Naive thymus-derived CD4-positive, alpha-beta T cell (primary cell): ENCODE measurements around the gene RNU6-1. TPM values are rescaled to one million over a fixed set of nuclear protein-coding genes. Genes with fewer than 3 reads are reported as not detected.

ENCODE experiments used
- ATAC-seq: fragments of 150-1000 bp; cut with Tn5 transposase; 2 replicates; pipeline ENCODE4 v1.10.0; 2021; ENCODE audit warnings: mild to moderate bottlenecking, moderate library complexity
- CTCF ChIA-PET: fragments of 350-600 bp; sonication (Branson Sonifier 250); formaldehyde crosslinking; loops from one replicate; lab custom pipeline; 2021; ENCODE audit warnings: antibody characterized with exemption; lab: Charles Lee
- POLR2A ChIA-PET: fragments of 350-600 bp; sonication (Branson Sonifier 250); formaldehyde crosslinking; loops from one replicate; lab custom pipeline; 2021; ENCODE audit warnings: antibody characterized with exemption, inconsistent platforms; lab: Charles Lee
- DNase-seq, 9 donors: peaks; one replicate each; pipeline versions ENCODE4 v3.0.0 to v3.0.0-alpha.2; 2020 to 2022; ENCODE audit warnings: mixed read lengths in 1 of 9
- H3K27ac ChIP-seq: one replicate; pipeline ENCODE4 v1.7.0; 2013; ENCODE audit warnings: mild to moderate bottlenecking, low read depth, low read length, moderate library complexity
- H3K27me3 ChIP-seq, 2 donors: one replicate each; pipeline ENCODE4 v1.7.0; 2013; ENCODE audit warnings: low read length in 2 of 2, mild to moderate bottlenecking in 2 of 2, moderate library complexity in 2 of 2; ENCODE audit not compliant: control insufficient read depth in 2 of 2, insufficient read depth in 2 of 2
- H3K36me3 ChIP-seq, 3 experiments: 1 replicate in 2 of 3; 2 replicates in 1 of 3; pipeline ENCODE4 v1.7.0; 2013; ENCODE audit warnings: low read length in 3 of 3, mild to moderate bottlenecking in 3 of 3, moderate library complexity in 1 of 3; ENCODE audit not compliant: insufficient read depth in 3 of 3, control insufficient read depth in 2 of 3
- H3K4me1 ChIP-seq, 2 donors: one replicate each; pipeline ENCODE4 v1.7.0; 2013; ENCODE audit warnings: low read length in 2 of 2, mild to moderate bottlenecking in 2 of 2, moderate library complexity in 1 of 2; ENCODE audit not compliant: control insufficient read depth in 2 of 2, insufficient read depth in 2 of 2
- H3K4me3 ChIP-seq: 2 replicates; pipeline ENCODE4 v1.7.0; 2013; ENCODE audit warnings: mild to moderate bottlenecking, low read length
- H3K9me3 ChIP-seq, 3 experiments: 1 replicate in 2 of 3; 2 replicates in 1 of 3; pipeline ENCODE4 v1.7.0; 2013; ENCODE audit warnings: low read length in 3 of 3; ENCODE audit not compliant: control insufficient read depth in 2 of 3
- H3K27ac Mint-ChIP-seq, 9 donors: one replicate each; pipeline ENCODE4 v1.8.0; 2020 to 2022; ENCODE audit warnings: mixed read lengths in 9 of 9, mild to moderate bottlenecking in 8 of 9, moderate library complexity in 5 of 9, inconsistent platforms in 2 of 9
- H3K27me3 Mint-ChIP-seq, 5 donors: one replicate each; pipeline ENCODE4 v1.8.0; 2021 to 2022; ENCODE audit warnings: mixed read lengths in 5 of 5, mild to moderate bottlenecking in 1 of 5
- H3K36me3 Mint-ChIP-seq, 5 donors: one replicate each; pipeline ENCODE4 v1.8.0; 2020 to 2022; ENCODE audit warnings: mixed read lengths in 5 of 5, mild to moderate bottlenecking in 3 of 5, inconsistent platforms in 1 of 5
- H3K4me1 Mint-ChIP-seq, 7 donors: one replicate each; pipeline ENCODE4 v1.8.0; 2020 to 2022; ENCODE audit warnings: mixed read lengths in 7 of 7, mild to moderate bottlenecking in 3 of 7, inconsistent platforms in 1 of 7
- H3K4me3 Mint-ChIP-seq, 10 donors: one replicate each; pipeline ENCODE4 v1.8.0; 2020 to 2022; ENCODE audit warnings: mild to moderate bottlenecking in 10 of 10, mixed read lengths in 10 of 10, moderate library complexity in 6 of 10, inconsistent platforms in 2 of 10
- H3K9me3 Mint-ChIP-seq, 11 donors: one replicate each; pipeline ENCODE4 v1.8.0; 2020 to 2022; ENCODE audit warnings: mixed read lengths in 11 of 11, mild to moderate bottlenecking in 4 of 11, inconsistent platforms in 1 of 11, moderate library complexity in 1 of 11
- intact Hi-C, 2 donors: fragments of 100-400 bp; cut with micrococcal nuclease; formaldehyde crosslinking; loops; one replicate each; pipeline ENCODE4 v1.15.1; 2023
- polyA plus RNA-seq, 2 donors: library from polyadenylated mRNA; unstranded; fragments of 300-500 nt; fragmentation: Illumina TruSeq; gene quantifications; one replicate each; pipeline ENCODE4 v1.2.3, GENCODE V29; 2021
- total RNA-seq, 6 experiments: library from RNA in 5 of 6; stranded (reverse) in 5 of 6; gene quantifications; 1 replicate in 5 of 6; 2 replicates in 1 of 6; pipeline ENCODE4 v1.2.3 and lab custom pipeline; 2021 to 2026

RNU6-1 gene
- total and polyA plus RNA-seq, 7 experiments from 2014 or later: not detected

DNA sequence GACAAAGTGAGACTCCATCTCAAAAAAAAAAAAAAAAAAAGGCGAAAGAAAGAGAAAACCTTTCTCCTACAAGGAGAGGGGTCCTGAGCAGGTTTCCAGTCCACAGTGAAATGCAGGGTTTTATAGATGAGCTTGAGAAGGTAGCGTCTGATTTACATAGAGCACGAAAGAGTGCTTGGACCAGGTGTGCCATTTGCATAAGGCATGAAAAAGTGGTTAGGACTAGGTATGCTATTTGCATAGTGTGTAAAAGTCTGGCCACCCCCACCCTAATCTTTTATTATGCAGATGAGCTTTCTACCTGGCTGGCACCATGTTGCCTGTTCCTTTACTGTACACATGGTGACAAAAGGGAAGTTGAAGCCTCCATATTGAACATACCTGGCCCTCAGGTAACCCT, 13.6 kb upstream of the RNU6-1 start:
- no peak overlapping the region for H3K27ac Mint-ChIP-seq
- Histone ChIP-seq H3K4me3 (no peak overlapping the region), H3K9me3 (no peaks in the 10 kb centered on the region), H3K27ac (no peak overlapping the region), H3K4me1 (no peaks in the 10 kb centered on the region), H3K27me3 (peaks cover 0 to 3% of the 10 kb centered on the region in 2 donors), H3K36me3 (no peaks in the 10 kb centered on the region)
- H3K4me1 Mint-ChIP-seq: peaks cover 0 to 4% (median 0%) of the 10 kb centered on the region in 7 donors
- peaks cover 0 to 4% (median 0%) of the 10 kb centered on the region in 5 donors for H3K36me3 Mint-ChIP-seq
- peaks cover 0 to 15% (median 11%) of the 10 kb centered on the region in 5 donors for H3K27me3 Mint-ChIP-seq
- ChIA-PET CTCF (interaction anchor here (0.6 kb wide), 1 partner anchor 227 kb away, joined by 3 read pairs; no protein-coding TSS in a partner anchor), POLR2A (no interaction called here)
- H3K4me3 Mint-ChIP-seq: no peak overlapping the region
- DNase-seq: no peak
- H3K9me3 Mint-ChIP-seq: peaks cover 0 to 5% (median 0%) of the 10 kb centered on the region in 11 donors
- ATAC-seq: no peak
- intact Hi-C loops: no loop called here

DNA sequence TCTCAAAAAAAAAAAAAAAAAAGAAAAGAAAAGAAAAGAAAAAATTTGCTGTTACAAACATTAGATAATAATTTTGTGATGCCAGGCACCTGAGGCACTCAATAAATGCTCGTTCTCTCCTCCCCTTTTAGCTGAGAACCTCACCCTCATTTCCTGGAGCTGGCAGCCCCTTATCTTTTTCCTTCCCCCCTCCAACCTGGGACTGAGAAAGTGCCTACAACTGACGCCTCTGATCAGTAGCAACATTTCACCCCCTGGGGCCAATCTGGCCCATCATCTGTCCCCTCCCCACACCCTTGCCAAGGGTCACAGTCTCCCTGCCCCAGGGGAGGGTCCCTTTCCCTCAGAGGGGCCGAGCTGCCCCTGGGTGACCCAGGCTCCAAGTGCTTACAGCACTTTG, 12.6 kb upstream of the RNU6-1 start:
- no peaks in the 10 kb centered on the region for H3K36me3 ChIP-seq
- Mint-ChIP-seq H3K27ac (no peak overlapping the region), H3K36me3 (peaks cover 0 to 4% (median 0%) of the 10 kb centered on the region in 5 donors), H3K27me3 (peaks cover 0 to 18% (median 14%) of the 10 kb centered on the region in 5 donors), H3K9me3 (peaks cover 0 to 5% (median 0%) of the 10 kb centered on the region in 11 donors), H3K4me1 (peaks cover 0 to 4% (median 0%) of the 10 kb centered on the region in 7 donors), H3K4me3 (no peak overlapping the region)
- no peak overlapping the region for H3K4me3 ChIP-seq
- no peak overlapping the region for H3K27ac ChIP-seq
- no peak for DNase-seq
- peaks cover 0 to 3% of the 10 kb centered on the region in 2 donors for H3K27me3 ChIP-seq
- POLR2A ChIA-PET: no interaction called here
- CTCF ChIA-PET: no interaction called here
- no peak for ATAC-seq
- no peaks in the 10 kb centered on the region for H3K4me1 ChIP-seq
- intact Hi-C loops: no loop called here
- no peaks in the 10 kb centered on the region for H3K9me3 ChIP-seq

DNA sequence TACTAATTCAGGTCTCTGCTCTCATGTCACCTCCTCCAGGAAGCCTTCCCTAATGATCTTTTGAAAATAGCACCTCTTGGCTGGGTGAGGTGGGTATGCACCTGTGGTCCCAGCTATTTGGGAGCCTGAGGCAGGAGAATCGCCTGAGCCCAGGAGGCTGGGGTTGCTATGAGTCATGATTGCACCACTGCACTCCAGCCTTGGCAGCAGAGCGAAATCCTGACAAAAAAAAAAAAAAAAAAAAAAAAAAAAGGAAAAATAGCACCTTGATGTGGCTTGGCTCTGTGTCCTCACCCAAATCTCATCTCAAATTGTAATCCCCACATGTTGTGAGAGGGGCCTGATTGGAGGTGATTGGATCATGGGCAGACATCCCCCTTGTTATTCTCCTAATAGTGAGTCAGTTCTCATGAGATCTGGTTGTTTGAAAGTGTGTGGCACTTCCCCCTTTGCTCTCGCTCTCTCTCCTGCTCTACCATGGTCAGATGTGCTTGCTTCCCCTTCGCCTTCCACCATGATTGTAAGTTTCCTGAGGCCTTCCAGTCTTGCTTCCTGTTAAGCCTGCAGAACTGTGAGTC, 11.2 kb upstream of the RNU6-1 start:
- intact Hi-C loops: no loop called here
- Mint-ChIP-seq H3K27me3 (peaks cover 0 to 22% (median 14%) of the 10 kb centered on the region in 5 donors), H3K4me1 (peaks cover 0 to 4% (median 0%) of the 10 kb centered on the region in 7 donors), H3K27ac (no peak overlapping the region), H3K4me3 (no peak overlapping the region), H3K9me3 (peaks cover 0 to 5% (median 0%) of the 10 kb centered on the region in 11 donors), H3K36me3 (peaks cover 0 to 4% (median 0%) of the 10 kb centered on the region in 5 donors)
- peaks cover 0 to 3% of the 10 kb centered on the region in 2 donors for H3K27me3 ChIP-seq
- DNase-seq: no peak
- H3K4me3 ChIP-seq: no peak overlapping the region
- POLR2A ChIA-PET: no interaction called here
- H3K9me3 ChIP-seq: no peaks in the 10 kb centered on the region
- peak; percentile 76 for ATAC-seq
- H3K4me1 ChIP-seq: no peaks in the 10 kb centered on the region
- no peak overlapping the region for H3K27ac ChIP-seq
- H3K36me3 ChIP-seq: no peaks in the 10 kb centered on the region
- CTCF ChIA-PET: no interaction called here

DNA sequence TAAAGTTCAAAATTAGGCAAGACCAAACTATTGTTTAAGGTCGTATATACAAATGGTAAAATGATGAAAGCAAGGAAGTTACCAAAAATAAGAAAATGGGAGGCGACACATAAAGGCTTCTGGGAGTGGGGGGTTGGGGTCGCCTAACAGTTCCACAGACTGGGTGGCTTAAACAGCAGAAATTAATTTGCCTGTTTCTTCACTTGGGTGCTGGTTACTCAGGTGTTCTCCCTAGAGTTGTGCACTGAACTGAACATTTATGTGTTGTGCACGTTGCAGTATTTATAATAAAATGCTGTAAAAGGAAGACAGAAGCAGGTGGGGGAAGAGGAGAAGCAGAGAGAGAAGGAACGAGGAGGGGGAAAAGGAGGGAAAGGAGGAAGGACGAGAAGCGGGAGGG, 10.5 kb upstream of the RNU6-1 start:
- ChIA-PET CTCF (no interaction called here), POLR2A (no interaction called here)
- H3K36me3 Mint-ChIP-seq: peaks cover 0 to 4% (median 0%) of the 10 kb centered on the region in 5 donors
- intact Hi-C loops: no loop called here
- peaks cover 0 to 4% (median 0%) of the 10 kb centered on the region in 7 donors for H3K4me1 Mint-ChIP-seq
- DNase-seq (no peak), ATAC-seq (no peak)
- H3K27me3 ChIP-seq: peaks cover 0 to 3% of the 10 kb centered on the region in 2 donors
- H3K36me3 ChIP-seq: no peaks in the 10 kb centered on the region
- H3K4me3 Mint-ChIP-seq: no peak overlapping the region
- H3K4me3 ChIP-seq: no peak overlapping the region
- no peaks in the 10 kb centered on the region for H3K4me1 ChIP-seq
- peaks cover 0 to 22% (median 14%) of the 10 kb centered on the region in 5 donors for H3K27me3 Mint-ChIP-seq
- no peaks in the 10 kb centered on the region for H3K9me3 ChIP-seq
- H3K27ac ChIP-seq: no peak overlapping the region
- H3K9me3 Mint-ChIP-seq: peaks cover 0 to 5% (median 0%) of the 10 kb centered on the region in 11 donors
- H3K27ac Mint-ChIP-seq: no peak overlapping the region

DNA sequence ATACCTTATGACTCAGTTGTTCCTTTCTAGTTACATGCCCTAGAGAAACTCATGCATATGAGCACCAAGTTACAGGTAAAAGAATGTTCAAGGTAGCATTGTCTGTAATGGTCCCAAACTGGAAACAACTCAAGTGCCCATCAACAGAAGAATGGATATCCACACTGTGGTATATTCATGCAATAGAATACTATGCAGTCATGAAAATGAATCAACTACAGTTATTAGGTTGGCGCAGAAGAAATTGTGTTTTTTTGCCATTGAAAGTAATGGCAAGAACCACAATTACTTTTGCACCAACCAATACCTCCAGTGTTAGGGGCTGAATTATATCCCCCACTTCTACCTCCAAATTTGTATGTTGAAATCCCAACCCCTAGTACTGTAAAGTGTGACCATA, 9.7 kb upstream of the RNU6-1 start:
- CTCF ChIA-PET: no interaction called here

DNA sequence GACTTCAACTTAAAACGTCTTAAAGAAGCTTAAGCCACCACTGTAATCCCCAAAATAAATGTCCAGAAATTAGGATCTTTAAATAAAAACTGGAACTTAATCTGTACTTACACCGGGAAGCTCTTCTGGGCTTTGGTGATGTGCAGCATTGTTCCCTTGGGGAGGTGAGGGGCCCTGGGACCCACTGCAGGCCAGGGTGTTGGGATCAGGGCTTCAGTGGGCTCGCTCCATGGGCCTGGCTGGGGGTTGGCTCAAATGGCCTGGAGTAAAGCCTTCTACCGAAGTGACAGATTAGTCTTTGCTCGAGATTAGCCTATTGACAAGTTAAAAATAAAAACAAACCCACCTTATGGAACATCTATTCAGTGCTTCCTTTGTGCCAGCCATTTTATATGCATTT, 6.1 kb upstream of the RNU6-1 start:
- ChIA-PET CTCF (no interaction called here), POLR2A (no interaction called here)
- H3K36me3 ChIP-seq: no peaks in the 10 kb centered on the region
- no peak overlapping the region for H3K4me3 Mint-ChIP-seq
- peaks cover 5 to 9% (median 7%) of the 10 kb centered on the region in 7 donors for H3K4me1 Mint-ChIP-seq
- no peak overlapping the region for H3K27ac ChIP-seq
- H3K9me3 Mint-ChIP-seq: peaks cover 0 to 5% (median 0%) of the 10 kb centered on the region in 11 donors
- H3K36me3 Mint-ChIP-seq: no peaks in the 10 kb centered on the region
- H3K27me3 ChIP-seq: peaks cover 0 to 3% of the 10 kb centered on the region in 2 donors
- H3K4me1 ChIP-seq: no peaks in the 10 kb centered on the region
- H3K9me3 ChIP-seq: no peaks in the 10 kb centered on the region
- intact Hi-C loops: no loop called here
- no peak overlapping the region for H3K4me3 ChIP-seq
- H3K27me3 Mint-ChIP-seq: peaks cover 0 to 20% (median 9%) of the 10 kb centered on the region in 5 donors
- no peak for DNase-seq
- H3K27ac Mint-ChIP-seq: peak overlapping the region in 1 of 9 donors; percentile 23
- no peak for ATAC-seq

More for the DNA sequence above, 9.7 kb upstream of the RNU6-1 start:
- Histone ChIP-seq H3K9me3 (no peaks in the 10 kb centered on the region), H3K27ac (no peak overlapping the region), H3K4me1 (no peaks in the 10 kb centered on the region), H3K36me3 (no peaks in the 10 kb centered on the region), H3K27me3 (peaks cover 0 to 3% of the 10 kb centered on the region in 2 donors), H3K4me3 (no peak overlapping the region)
- POLR2A ChIA-PET: no interaction called here
- H3K9me3 Mint-ChIP-seq: peaks cover 0 to 5% (median 0%) of the 10 kb centered on the region in 11 donors
- H3K27ac Mint-ChIP-seq: no peak overlapping the region
- peaks cover 0 to 4% (median 0%) of the 10 kb centered on the region in 5 donors for H3K36me3 Mint-ChIP-seq
- intact Hi-C loops: no loop called here
- peaks cover 0 to 4% (median 0%) of the 10 kb centered on the region in 7 donors for H3K4me1 Mint-ChIP-seq
- DNase-seq: no peak
- no peak for ATAC-seq
- H3K4me3 Mint-ChIP-seq: no peak overlapping the region
- peaks cover 0 to 22% (median 14%) of the 10 kb centered on the region in 5 donors for H3K27me3 Mint-ChIP-seq
